HCT116 (cell line): ENCODE results near the gene TPT1. TPM values are rescaled to one million over a fixed set of nuclear protein-coding genes. Genes with fewer than 3 reads are reported as not detected.

Experiments
- ATAC-seq: fragments of 200-7000 bp; cut with Tn5 transposase; 2 replicates; pipeline ENCODE4 v1.9.1; 2020; ENCODE audit warnings: mild to moderate bottlenecking, moderate library complexity
- BruUV-seq: library from RNA; stranded (reverse); fragments of 400-500 nt; replicated peaks from 2 replicates; lab custom pipeline; 2021; lab: Mats Ljungman, UMichigan
- CTCF ChIA-PET: fragments of 300-600 bp; sonication (Branson Sonifier 250); formaldehyde crosslinking; loops from one replicate; lab custom pipeline; 2021; ENCODE audit warnings: antibody characterized with exemption; lab: Charles Lee
- POLR2A ChIA-PET: fragments of 300-600, 350-600 bp; sonication (Branson Sonifier 250); formaldehyde crosslinking; loops from one replicate; lab custom pipeline; 2021; ENCODE audit warnings: antibody characterized with exemption; lab: Charles Lee
- RAD21 ChIA-PET, 2 experiments: fragments of 300-600 bp; sonication (Branson Sonifier 250); formaldehyde crosslinking; loops; one replicate each; lab custom pipeline; 2023; ENCODE audit warnings: low total read pairs in 2 of 2; ENCODE audit not compliant: uncharacterized antibody in 2 of 2, unreplicated experiment in 2 of 2, low non-redundant PET in 1 of 2; lab: Charles Lee
- DNase-seq: peaks from one replicate; pipeline ENCODE4 v3.0.0-alpha.2; 2010; ENCODE audit warnings: low read depth, low spot score
- H2AFZ ChIP-seq: fragments of 200-600 bp; shearing (Covaris generic), sonication (generic); 2 replicates; pipeline ENCODE4 v1.6.1; 2017; ENCODE audit warnings: low read depth, mixed run types, mixed read lengths, antibody characterized with exemption, low read length; ENCODE audit not compliant: poor library complexity, severe bottlenecking
- H3K27ac ChIP-seq: 2 replicates; pipeline ENCODE4 v1.5.1; 2012; ENCODE audit warnings: low read depth, low read length
- H3K27me3 ChIP-seq: fragments of 200-600 bp; sonication (generic); 2 replicates; pipeline ENCODE4 v1.6.1; 2016; ENCODE audit warnings: mixed run types, low read length, mixed read lengths; ENCODE audit not compliant: insufficient read depth
- H3K36me3 ChIP-seq, 2 experiments: fragments of 200-500 bp in 1 of 2; fragments of 200-600 bp in 1 of 2; sonication (Bioruptor generic) in 1 of 2; sonication (generic) in 1 of 2; 2 replicates each; pipeline versions ENCODE4 v1.5.1 to v1.6.1; 2014 to 2016; ENCODE audit warnings: low read length in 2 of 2, inconsistent platforms in 1 of 2, mixed read lengths in 1 of 2, mixed run types in 1 of 2; ENCODE audit not compliant: insufficient read depth in 2 of 2, control insufficient read depth in 1 of 2
- H3K4me1 ChIP-seq, 2 experiments: fragments of 200-600 bp in 1 of 2; sonication (generic) in 1 of 2; 2 replicates each; pipeline versions ENCODE4 v1.5.1 to v1.6.1; 2012 to 2017; ENCODE audit warnings: low read length in 2 of 2, inconsistent platforms in 1 of 2, mild to moderate bottlenecking in 1 of 2, mixed read lengths in 1 of 2, mixed run types in 1 of 2, moderate library complexity in 1 of 2; ENCODE audit not compliant: insufficient read depth in 2 of 2, control insufficient read depth in 1 of 2
- H3K4me2 ChIP-seq: fragments of 200-600 bp; sonication (generic); 2 replicates; pipeline ENCODE4 v1.6.1; 2017; ENCODE audit warnings: mixed run types, low read length, mixed read lengths
- H3K4me3 ChIP-seq, 2 experiments: fragments of 200-600 bp in 1 of 2; sonication (generic) in 1 of 2; replicated peaks in 1 of 2; 2 replicates each; pipeline ENCODE4 v1.5.1; 2011 to 2016; ENCODE audit warnings: low read length in 2 of 2, control low read depth in 1 of 2, low read depth in 1 of 2, mild to moderate bottlenecking in 1 of 2, mixed read lengths in 1 of 2, mixed run types in 1 of 2
- H3K79me2 ChIP-seq: fragments of 200-600 bp; sonication (generic); 2 replicates; pipeline ENCODE4 v1.6.1; 2017; ENCODE audit warnings: mild to moderate bottlenecking, mixed run types, low read length, moderate library complexity, mixed read lengths; ENCODE audit not compliant: insufficient read depth
- H3K9ac ChIP-seq: fragments of 200-600 bp; sonication (generic); 2 replicates; pipeline ENCODE4 v1.6.1; 2016; ENCODE audit warnings: low read length, mixed read lengths
- H3K9me2 ChIP-seq: fragments of 200-600 bp; sonication (generic), shearing (Covaris generic); 2 replicates; pipeline ENCODE4 v1.6.1; 2017; ENCODE audit warnings: mixed run types, mild to moderate bottlenecking, moderate library complexity; ENCODE audit not compliant: insufficient read depth
- H3K9me3 ChIP-seq, 2 experiments: fragments of 200-500 bp in 1 of 2; fragments of 200-600 bp in 1 of 2; sonication (Bioruptor generic) in 1 of 2; sonication (generic) in 1 of 2; 2 replicates each; pipeline ENCODE4 v1.6.1; 2014 to 2017; ENCODE audit warnings: low read length in 2 of 2, mixed read lengths in 2 of 2, inconsistent platforms in 1 of 2, low read depth in 1 of 2, mild to moderate bottlenecking in 1 of 2, mixed run types in 1 of 2, moderate library complexity in 1 of 2; ENCODE audit not compliant: control insufficient read depth in 1 of 2, insufficient read depth in 1 of 2
- H4K20me1 ChIP-seq: fragments of 200-600 bp; sonication (generic), shearing (Covaris generic); 2 replicates; pipeline ENCODE4 v1.6.1; 2017; ENCODE audit warnings: mixed run types, mild to moderate bottlenecking, moderate library complexity; ENCODE audit not compliant: insufficient read depth
- CEBPB ChIP-seq: IDR thresholded peaks from 2 replicates; pipeline ENCODE4 v1.6.1; 2012; ENCODE audit warnings: low read depth
- ELF1 ChIP-seq: IDR thresholded peaks from 2 replicates; pipeline ENCODE4 v1.6.1; 2012; ENCODE audit warnings: low read depth, borderline replicate concordance
- FOSL1 ChIP-seq: IDR thresholded peaks from 2 replicates; pipeline ENCODE4 v1.6.1; 2012; ENCODE audit warnings: low read depth
- POLR2A ChIP-seq: IDR thresholded peaks from 2 replicates; pipeline ENCODE4 v1.7.0; 2011; ENCODE audit warnings: borderline replicate concordance; ENCODE audit not compliant: insufficient read depth, insufficient read length; ENCODE audit errors: extremely low read depth
- RAD21 ChIP-seq: IDR thresholded peaks from 2 replicates; pipeline ENCODE4 v1.6.1; 2012; ENCODE audit warnings: low read depth, mild to moderate bottlenecking
- SIN3A ChIP-seq: IDR thresholded peaks from 2 replicates; pipeline ENCODE4 v1.6.1; 2012; ENCODE audit warnings: low read depth
- ZNF274 ChIP-seq: fragments of 200-500 bp; sonication (Bioruptor generic); IDR thresholded peaks from 2 replicates; pipeline ENCODE4 v1.6.1; 2014; ENCODE audit warnings: mild to moderate bottlenecking, low read depth, low read length, inconsistent platforms
- intact Hi-C: fragments of 100-400 bp; cut with micrococcal nuclease; formaldehyde crosslinking; loops from 2 replicates; pipeline ENCODE4 v1.10.0; 2022
- total RNA-seq: library from RNA; stranded (reverse); gene quantifications from one replicate; pipeline ENCODE4 v1.2.1, GENCODE V29; 2021; ENCODE audit not compliant: unreplicated experiment
- TF ChIP-seq, protein P1 (sequence below): IDR thresholded peaks from 2 replicates; pipeline ENCODE4 v1.6.1; 2011; ENCODE audit warnings: mild to moderate bottlenecking, low read length, moderate library complexity; ENCODE audit not compliant: insufficient replicate concordance; ENCODE audit errors: extremely low read depth
- TF ChIP-seq, protein P2 (sequence below): IDR thresholded peaks from 2 replicates; pipeline ENCODE4 v1.6.1; 2012; ENCODE audit warnings: low read depth
- TF ChIP-seq, protein P3 (sequence below): IDR thresholded peaks from 2 replicates; pipeline ENCODE4 v1.6.1; 2012

TPT1 gene
- total RNA-seq, 1 experiment from 2014 or later, result 2,859 TPM

DNA sequence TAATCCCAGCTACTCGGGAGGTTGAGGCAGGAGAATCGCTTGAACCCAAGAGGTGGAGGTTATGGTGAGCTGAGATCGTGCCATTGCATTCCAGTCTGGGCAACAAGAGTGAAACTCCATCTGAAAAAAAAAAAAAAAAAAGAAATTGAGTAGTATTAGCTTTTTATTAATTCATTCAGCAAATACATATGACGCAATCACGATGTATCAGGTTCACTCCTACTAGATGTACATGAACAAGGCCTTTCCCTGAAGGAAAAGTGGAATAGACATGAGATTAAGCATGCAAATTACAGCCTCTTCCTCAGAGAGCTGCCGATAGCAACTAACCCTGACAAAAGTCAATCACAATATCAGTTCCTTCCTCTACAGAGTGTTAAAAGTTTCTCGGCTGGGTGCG lies 9.2 kb upstream of the TPT1 start:
- intact Hi-C loops, result no loop called here
- Histone ChIP-seq H3K27ac (no peak overlapping the region), H4K20me1 (no peaks in the 10 kb centered on the region), H3K9me2 (no peaks in the 10 kb centered on the region), H2AFZ (no peak overlapping the region), H3K36me3 (peaks cover 16% of the 10 kb centered on the region in 2 experiments), H3K4me2 (no peak overlapping the region), H3K4me3 (no peak overlapping the region), H3K79me2 (peaks cover 5% of the 10 kb centered on the region; the same call in 1 of the 2 replicates), H3K9me3 (no peaks in the 10 kb centered on the region), H3K27me3 (no peaks in the 10 kb centered on the region), H3K4me1 (peaks cover 0 to 13% of the 10 kb centered on the region in 2 experiments; a peak in 2 of 4 replicates), H3K9ac (no peak overlapping the region)
- TF ChIP-seq FOSL1, result no peak
- no peak for TF ChIP-seq POLR2A
- CTCF ChIA-PET, result interaction anchor here (1.0 kb wide), 1 partner anchor 9 kb away, joined by 3 read pairs; the partner anchor contains the start of gene TPT1
- ATAC-seq (no peak), DNase-seq (no peak)
- RAD21 ChIA-PET, result no interaction called here
- POLR2A ChIA-PET, result interaction anchor here (0.7 kb wide), 1 partner anchor 9 kb away, joined by 3 read pairs; no protein-coding TSS in a partner anchor
- no TSS peak for BruUV-seq

DNA sequence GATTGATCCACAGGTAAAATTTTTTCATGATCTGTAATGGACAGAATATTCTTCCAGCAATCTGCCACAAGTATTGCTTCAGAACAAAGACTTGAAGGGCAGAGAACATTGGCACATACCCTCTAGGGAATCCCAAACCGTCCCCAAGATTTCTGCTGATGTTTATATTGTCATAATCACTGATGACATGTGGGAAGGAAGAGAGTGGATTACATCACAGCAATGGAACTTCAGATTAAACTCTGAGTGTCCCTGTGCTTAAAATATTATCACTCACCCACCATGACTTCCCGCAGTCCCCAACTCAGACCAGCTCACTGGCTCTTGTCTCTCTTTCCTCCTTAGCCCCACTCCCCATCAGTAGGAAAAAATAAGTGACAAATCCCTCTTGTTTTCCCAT lies 8.5 kb upstream of the TPT1 start:
- ChIA-PET POLR2A (interaction anchor here (0.7 to 2.7 kb wide), 2 partner anchors 8 to 17 kb away, joined by 3 to 6 read pairs; no protein-coding TSS in a partner anchor), RAD21 (no interaction called here), CTCF (no interaction called here)
- Histone ChIP-seq H3K9me2 (no peaks in the 10 kb centered on the region), H3K79me2 (peaks cover 5% of the 10 kb centered on the region; the same call in 1 of the 2 replicates), H3K9ac (no peak overlapping the region), H3K27me3 (no peaks in the 10 kb centered on the region), H3K27ac (no peak overlapping the region), H4K20me1 (no peaks in the 10 kb centered on the region), H3K4me1 (peaks cover 0 to 13% of the 10 kb centered on the region in 2 experiments; a peak in 2 of 4 replicates), H3K9me3 (no peaks in the 10 kb centered on the region), H3K4me2 (no peak overlapping the region), H3K36me3 (peaks cover 16 to 19% of the 10 kb centered on the region in 2 experiments), H3K4me3 (no peak overlapping the region), H2AFZ (no peak overlapping the region)
- BruUV-seq, result no TSS peak
- DNase-seq (no peak), ATAC-seq (no peak)
- no peak for TF ChIP-seq CEBPB
- no peak for TF ChIP-seq SIN3A
- TF ChIP-seq, protein P1, sequence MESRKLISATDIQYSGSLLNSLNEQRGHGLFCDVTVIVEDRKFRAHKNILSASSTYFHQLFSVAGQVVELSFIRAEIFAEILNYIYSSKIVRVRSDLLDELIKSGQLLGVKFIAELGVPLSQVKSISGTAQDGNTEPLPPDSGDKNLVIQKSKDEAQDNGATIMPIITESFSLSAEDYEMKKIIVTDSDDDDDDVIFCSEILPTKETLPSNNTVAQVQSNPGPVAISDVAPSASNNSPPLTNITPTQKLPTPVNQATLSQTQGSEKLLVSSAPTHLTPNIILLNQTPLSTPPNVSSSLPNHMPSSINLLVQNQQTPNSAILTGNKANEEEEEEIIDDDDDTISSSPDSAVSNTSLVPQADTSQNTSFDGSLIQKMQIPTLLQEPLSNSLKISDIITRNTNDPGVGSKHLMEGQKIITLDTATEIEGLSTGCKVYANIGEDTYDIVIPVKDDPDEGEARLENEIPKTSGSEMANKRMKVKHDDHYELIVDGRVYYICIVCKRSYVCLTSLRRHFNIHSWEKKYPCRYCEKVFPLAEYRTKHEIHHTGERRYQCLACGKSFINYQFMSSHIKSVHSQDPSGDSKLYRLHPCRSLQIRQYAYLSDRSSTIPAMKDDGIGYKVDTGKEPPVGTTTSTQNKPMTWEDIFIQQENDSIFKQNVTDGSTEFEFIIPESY, result no peak
- TF ChIP-seq, protein P2, sequence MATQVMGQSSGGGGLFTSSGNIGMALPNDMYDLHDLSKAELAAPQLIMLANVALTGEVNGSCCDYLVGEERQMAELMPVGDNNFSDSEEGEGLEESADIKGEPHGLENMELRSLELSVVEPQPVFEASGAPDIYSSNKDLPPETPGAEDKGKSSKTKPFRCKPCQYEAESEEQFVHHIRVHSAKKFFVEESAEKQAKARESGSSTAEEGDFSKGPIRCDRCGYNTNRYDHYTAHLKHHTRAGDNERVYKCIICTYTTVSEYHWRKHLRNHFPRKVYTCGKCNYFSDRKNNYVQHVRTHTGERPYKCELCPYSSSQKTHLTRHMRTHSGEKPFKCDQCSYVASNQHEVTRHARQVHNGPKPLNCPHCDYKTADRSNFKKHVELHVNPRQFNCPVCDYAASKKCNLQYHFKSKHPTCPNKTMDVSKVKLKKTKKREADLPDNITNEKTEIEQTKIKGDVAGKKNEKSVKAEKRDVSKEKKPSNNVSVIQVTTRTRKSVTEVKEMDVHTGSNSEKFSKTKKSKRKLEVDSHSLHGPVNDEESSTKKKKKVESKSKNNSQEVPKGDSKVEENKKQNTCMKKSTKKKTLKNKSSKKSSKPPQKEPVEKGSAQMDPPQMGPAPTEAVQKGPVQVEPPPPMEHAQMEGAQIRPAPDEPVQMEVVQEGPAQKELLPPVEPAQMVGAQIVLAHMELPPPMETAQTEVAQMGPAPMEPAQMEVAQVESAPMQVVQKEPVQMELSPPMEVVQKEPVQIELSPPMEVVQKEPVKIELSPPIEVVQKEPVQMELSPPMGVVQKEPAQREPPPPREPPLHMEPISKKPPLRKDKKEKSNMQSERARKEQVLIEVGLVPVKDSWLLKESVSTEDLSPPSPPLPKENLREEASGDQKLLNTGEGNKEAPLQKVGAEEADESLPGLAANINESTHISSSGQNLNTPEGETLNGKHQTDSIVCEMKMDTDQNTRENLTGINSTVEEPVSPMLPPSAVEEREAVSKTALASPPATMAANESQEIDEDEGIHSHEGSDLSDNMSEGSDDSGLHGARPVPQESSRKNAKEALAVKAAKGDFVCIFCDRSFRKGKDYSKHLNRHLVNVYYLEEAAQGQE, result no peak
- no peak for TF ChIP-seq FOSL1
- TF ChIP-seq RAD21, result no peak
- TF ChIP-seq, protein P3, sequence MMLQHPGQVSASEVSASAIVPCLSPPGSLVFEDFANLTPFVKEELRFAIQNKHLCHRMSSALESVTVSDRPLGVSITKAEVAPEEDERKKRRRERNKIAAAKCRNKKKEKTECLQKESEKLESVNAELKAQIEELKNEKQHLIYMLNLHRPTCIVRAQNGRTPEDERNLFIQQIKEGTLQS, result no peak
- TF ChIP-seq ELF1, result no peak
- TF ChIP-seq ZNF274, result no peak
- intact Hi-C loops, result no loop called here
